Type B pancreatic cell (in vitro differentiated cells): ENCODE data around the gene ST7L. TPM values are rescaled to one million over a fixed set of nuclear protein-coding genes. Genes with fewer than 3 reads are reported as not detected.

Experiments used
- DNase-seq: peaks from one replicate; pipeline ENCODE4 v3.0.0; 2021; ENCODE audit warnings: mixed read lengths; ENCODE audit not compliant: unreplicated experiment; ENCODE audit errors: extremely low spot score
- H3K27ac Mint-ChIP-seq: 2 replicates; pipeline ENCODE4 v1.8.0; 2021; ENCODE audit warnings: mild to moderate bottlenecking, mixed read lengths
- H3K27me3 Mint-ChIP-seq: 2 replicates; pipeline ENCODE4 v1.8.0; 2021; ENCODE audit warnings: mixed read lengths
- H3K36me3 Mint-ChIP-seq: 2 replicates; pipeline ENCODE4 v1.8.0; 2021; ENCODE audit warnings: mixed read lengths
- H3K4me1 Mint-ChIP-seq: one replicate; pipeline ENCODE4 v1.8.0; 2021; ENCODE audit warnings: mixed read lengths; ENCODE audit not compliant: unreplicated experiment
- H3K4me3 Mint-ChIP-seq: 2 replicates; pipeline ENCODE4 v1.8.0; 2021; ENCODE audit warnings: mild to moderate bottlenecking, mixed read lengths
- H3K9me3 Mint-ChIP-seq: 2 replicates; pipeline ENCODE4 v1.8.0; 2021; ENCODE audit warnings: mixed read lengths
- CTCF ChIP-seq: fragments of 200-600 bp; sonication (generic); conservative IDR thresholded peaks from 2 replicates; pipeline ENCODE4 v1.5.0; 2021; ENCODE audit warnings: antibody characterized with exemption, mild to moderate bottlenecking
- total RNA-seq: library from RNA; stranded (reverse); gene quantifications from 2 replicates; pipeline ENCODE4 v1.2.1, GENCODE V29; 2021; ENCODE audit warnings: low replicate concordance

The ST7L gene
- total RNA-seq, 1 donor from 2014 or later, result 22.0 TPM

- H3K27me3 Mint-ChIP-seq, result no peaks in the 10 kb centered on the region
- no peak for TF ChIP-seq CTCF
- no peaks in the 10 kb centered on the region for H3K9me3 Mint-ChIP-seq
- no peak overlapping the region for H3K4me3 Mint-ChIP-seq
- H3K27ac Mint-ChIP-seq, result no peak overlapping the region
- H3K4me1 Mint-ChIP-seq, result no peaks in the 10 kb centered on the region
- peaks cover 34% of the 10 kb centered on the region for H3K36me3 Mint-ChIP-seq
- no peak for DNase-seq
Observed at GRCh38 chr1:112575154-112575804, 43.7 kb downstream of the ST7L start.

GRCh38 chr1:112565800-112566199 is 53.1 kb downstream of the ST7L start:
- no peak for TF ChIP-seq CTCF
- H3K27ac Mint-ChIP-seq, result no peak overlapping the region
- no peak overlapping the region for H3K4me3 Mint-ChIP-seq
- no peak for DNase-seq
- H3K4me1 Mint-ChIP-seq, result no peaks in the 10 kb centered on the region
- no peaks in the 10 kb centered on the region for H3K27me3 Mint-ChIP-seq
- peaks cover 19% of the 10 kb centered on the region for H3K36me3 Mint-ChIP-seq
- no peaks in the 10 kb centered on the region for H3K9me3 Mint-ChIP-seq

- DNase-seq, result no peak
- H3K27me3 Mint-ChIP-seq, result no peaks in the 10 kb centered on the region
- H3K9me3 Mint-ChIP-seq, result no peaks in the 10 kb centered on the region
- no peak overlapping the region for H3K27ac Mint-ChIP-seq
- H3K4me3 Mint-ChIP-seq, result no peak overlapping the region
- no peaks in the 10 kb centered on the region for H3K4me1 Mint-ChIP-seq
- TF ChIP-seq CTCF, result no peak
- peaks cover 11% of the 10 kb centered on the region for H3K36me3 Mint-ChIP-seq
Observed at GRCh38 chr1:112564081-112564480, 54.9 kb downstream of the ST7L start.

- peaks cover 10% of the 10 kb centered on the region for H3K36me3 Mint-ChIP-seq
- no peak overlapping the region for H3K4me3 Mint-ChIP-seq
- DNase-seq, result no peak
- H3K27ac Mint-ChIP-seq, result no peak overlapping the region
- no peaks in the 10 kb centered on the region for H3K9me3 Mint-ChIP-seq
- no peaks in the 10 kb centered on the region for H3K4me1 Mint-ChIP-seq
- no peaks in the 10 kb centered on the region for H3K27me3 Mint-ChIP-seq
- TF ChIP-seq CTCF, result no peak
Observed at GRCh38 chr1:112563341-112563740, 55.6 kb downstream of the ST7L start.

GRCh38 chr1:112558634-112559033 is 60.3 kb downstream of the ST7L start:
- no peak overlapping the region for H3K4me3 Mint-ChIP-seq
- no peak overlapping the region for H3K27ac Mint-ChIP-seq

More at GRCh38 chr1:112558634-112559033, 60.3 kb downstream of the ST7L start:
- H3K36me3 Mint-ChIP-seq, result peaks cover 10% of the 10 kb centered on the region
- no peak for TF ChIP-seq CTCF
- DNase-seq, result no peak
- no peaks in the 10 kb centered on the region for H3K9me3 Mint-ChIP-seq
- H3K27me3 Mint-ChIP-seq, result no peaks in the 10 kb centered on the region
- H3K4me1 Mint-ChIP-seq, result no peaks in the 10 kb centered on the region
